SK-N-SH treated with all-trans-retinoic acid at 6 μM for 48 hours (cell line): Measurements from ENCODE around the gene KIFC3.
"Not testable (repeated sequence)": the region's sequence is repeated elsewhere in the genome, so short reads cannot be mapped to it uniquely, and the experiment has no call there.

Source experiments
- ATAC-seq: fragments of 200-7000 bp; cut with Tn5 transposase; 3 replicates; pipeline ENCODE4 v1.9.1; 2020; ENCODE audit warnings: mild to moderate bottlenecking, moderate library complexity
- ARNTL ChIP-seq: fragments of 450-650 bp; formaldehyde crosslinking; IDR thresholded peaks from 2 replicates; pipeline ENCODE4 v1.5.0; 2020; ENCODE audit warnings: low read depth, mild to moderate bottlenecking, moderate library complexity, borderline replicate concordance
- BACH2 ChIP-seq: fragments of 250-450 bp; sonication (Bioruptor Pico); IDR thresholded peaks from 2 replicates; pipeline ENCODE4 v1.9.0; 2021; ENCODE audit warnings: mild to moderate bottlenecking, borderline replicate concordance
- CREB5 ChIP-seq: fragments of 250-450 bp; sonication (Bioruptor Pico); IDR thresholded peaks from 2 replicates; pipeline ENCODE4 v1.5.1; 2020; ENCODE audit warnings: low read depth, mild to moderate bottlenecking, moderate library complexity
- CSDC2 ChIP-seq: fragments of 250-450 bp; sonication (Bioruptor Pico); IDR thresholded peaks from 2 replicates; pipeline ENCODE4 v1.5.0; 2020; ENCODE audit warnings: mild to moderate bottlenecking, moderate library complexity
- GLIS3 ChIP-seq: fragments of 250-450 bp; sonication (Bioruptor Pico); IDR thresholded peaks from 2 replicates; pipeline ENCODE4 v1.5.0; 2020; ENCODE audit warnings: mild to moderate bottlenecking, moderate library complexity
- ISL1 ChIP-seq: fragments of 250-450 bp; sonication (Bioruptor Pico); IDR thresholded peaks from 2 replicates; pipeline ENCODE4 v2.1.2; 2022; ENCODE audit warnings: mild to moderate bottlenecking, moderate library complexity
- OSR1 ChIP-seq: fragments of 250-450 bp; sonication (Bioruptor Pico); IDR thresholded peaks from 2 replicates; pipeline ENCODE4 v1.8.0; 2022; ENCODE audit warnings: moderate library complexity, mild to moderate bottlenecking, inconsistent platforms
- PPARA ChIP-seq: fragments of 250-450 bp; sonication (Bioruptor Pico); IDR thresholded peaks from 2 replicates; pipeline ENCODE4 v1.5.0; 2020; ENCODE audit warnings: mild to moderate bottlenecking, borderline replicate concordance
- RARB ChIP-seq: fragments of 250-450 bp; sonication (Bioruptor Pico); IDR thresholded peaks from 2 replicates; pipeline ENCODE4 v1.8.0; 2021; ENCODE audit warnings: mild to moderate bottlenecking, moderate library complexity
- SNAI2 ChIP-seq: fragments of 250-450 bp; sonication (Bioruptor Pico); IDR thresholded peaks from 2 replicates; pipeline ENCODE4 v1.5.0; 2020; ENCODE audit warnings: mild to moderate bottlenecking, moderate library complexity
- TCF4 ChIP-seq: fragments of 250-450 bp; sonication (Bioruptor Pico); IDR thresholded peaks from 2 replicates; pipeline ENCODE4 v1.8.0; 2021; ENCODE audit warnings: mild to moderate bottlenecking, moderate library complexity, borderline replicate concordance
- TOX ChIP-seq: fragments of 250-450 bp; sonication (Bioruptor Pico); IDR thresholded peaks from 2 replicates; pipeline ENCODE4 v1.8.0; 2021; ENCODE audit warnings: mild to moderate bottlenecking, moderate library complexity, borderline replicate concordance
- ZC3H10 ChIP-seq: fragments of 250-450 bp; sonication (Bioruptor Pico); IDR thresholded peaks from 2 replicates; pipeline ENCODE4 v1.5.1; 2021; ENCODE audit warnings: mild to moderate bottlenecking, moderate library complexity
- ZFP3 ChIP-seq: fragments of 250-450 bp; sonication (Bioruptor Pico); IDR thresholded peaks from 2 replicates; pipeline ENCODE4 v1.5.0; 2020; ENCODE audit warnings: mild to moderate bottlenecking, moderate library complexity
- ZFP30 ChIP-seq: fragments of 450-650 bp; formaldehyde crosslinking; IDR thresholded peaks from 2 replicates; pipeline ENCODE4 v1.5.0; 2022; ENCODE audit warnings: mild to moderate bottlenecking, moderate library complexity
- ZNF565 ChIP-seq: fragments of 450-650 bp; formaldehyde crosslinking; conservative IDR thresholded peaks from 2 replicates; pipeline ENCODE4 v1.5.0; 2020; ENCODE audit warnings: low read depth, mild to moderate bottlenecking, moderate library complexity
- ZNF70 ChIP-seq: fragments of 450-650 bp; formaldehyde crosslinking; IDR thresholded peaks from 2 replicates; pipeline ENCODE4 v1.5.0; 2020; ENCODE audit warnings: mild to moderate bottlenecking, moderate library complexity
- ZNF8 ChIP-seq: fragments of 450-650 bp; formaldehyde crosslinking; IDR thresholded peaks from 2 replicates; pipeline ENCODE4 v1.5.0; 2020; ENCODE audit warnings: mild to moderate bottlenecking, moderate library complexity
- TF ChIP-seq, protein P1 (sequence below): fragments of 250-450 bp; sonication (Bioruptor Pico); IDR thresholded peaks from 2 replicates; pipeline ENCODE4 v1.8.0; 2021; ENCODE audit warnings: low read depth, mild to moderate bottlenecking, moderate library complexity, borderline replicate concordance
- TF ChIP-seq, protein P2 (sequence below): fragments of 250-450 bp; sonication (Bioruptor Pico); IDR thresholded peaks from 2 replicates; pipeline ENCODE4 v1.5.0; 2020; ENCODE audit warnings: mild to moderate bottlenecking, moderate library complexity
- TF ChIP-seq, protein P3 (sequence below): fragments of 250-450 bp; sonication (Bioruptor Pico); IDR thresholded peaks from 2 replicates; pipeline ENCODE4 v1.8.0; 2020; ENCODE audit warnings: mild to moderate bottlenecking, moderate library complexity, borderline replicate concordance

The KIFC3 gene

DNA sequence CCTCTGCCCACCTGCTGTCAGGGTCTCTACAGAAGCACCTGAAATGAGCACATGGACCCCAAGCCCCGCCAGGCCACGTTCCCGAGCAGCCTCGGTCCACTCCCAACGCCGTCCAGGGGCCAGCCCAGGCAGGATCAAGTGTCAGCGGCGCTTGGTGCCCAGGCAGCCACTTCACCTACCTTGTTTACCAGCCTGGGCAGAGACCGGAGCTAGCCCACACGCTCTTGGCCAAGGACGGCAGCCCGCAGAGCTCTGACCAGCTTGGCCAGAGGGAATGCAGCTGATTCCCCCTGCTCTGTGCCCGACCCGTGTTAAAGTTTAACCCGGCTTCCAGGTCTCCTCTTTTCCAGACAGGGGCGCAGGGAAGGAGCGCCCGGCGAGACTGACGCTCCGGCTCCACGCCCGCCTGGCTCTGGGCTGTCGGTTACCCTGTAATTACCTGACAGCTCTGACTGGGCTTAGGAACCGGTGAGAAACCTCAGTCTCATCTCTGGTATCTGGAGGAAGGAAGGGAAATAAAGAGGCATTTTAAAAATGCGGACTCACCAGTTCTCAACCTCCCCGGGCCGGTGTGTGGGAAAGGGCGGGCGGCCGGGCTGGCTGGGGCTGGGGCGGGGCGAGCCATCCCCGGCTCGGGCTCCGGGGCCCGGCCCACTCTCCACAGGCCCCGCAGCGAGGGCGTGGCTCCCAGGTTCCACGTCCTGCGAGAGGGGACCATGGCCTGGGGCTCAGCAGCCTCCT lies 4.6 kb downstream of the KIFC3 start:
- TF ChIP-seq ARNTL (CRISPR knock-in tag) = no peak
- TF ChIP-seq ZNF565 = no peak
- no peak for TF ChIP-seq SNAI2 (CRISPR knock-in tag)
- TF ChIP-seq TOX (CRISPR knock-in tag) = no peak
- no peak for TF ChIP-seq BACH2 (CRISPR knock-in tag)
- no peak for TF ChIP-seq GLIS3 (CRISPR knock-in tag)
- TF ChIP-seq PPARA (CRISPR knock-in tag) = no peak
- no peak for TF ChIP-seq CSDC2 (CRISPR knock-in tag)
- TF ChIP-seq ISL1 (CRISPR knock-in tag) = no peak
- no peak for TF ChIP-seq RARB
- TF ChIP-seq TCF4 = no peak
- TF ChIP-seq CREB5 = no peak
- TF ChIP-seq, protein P1, sequence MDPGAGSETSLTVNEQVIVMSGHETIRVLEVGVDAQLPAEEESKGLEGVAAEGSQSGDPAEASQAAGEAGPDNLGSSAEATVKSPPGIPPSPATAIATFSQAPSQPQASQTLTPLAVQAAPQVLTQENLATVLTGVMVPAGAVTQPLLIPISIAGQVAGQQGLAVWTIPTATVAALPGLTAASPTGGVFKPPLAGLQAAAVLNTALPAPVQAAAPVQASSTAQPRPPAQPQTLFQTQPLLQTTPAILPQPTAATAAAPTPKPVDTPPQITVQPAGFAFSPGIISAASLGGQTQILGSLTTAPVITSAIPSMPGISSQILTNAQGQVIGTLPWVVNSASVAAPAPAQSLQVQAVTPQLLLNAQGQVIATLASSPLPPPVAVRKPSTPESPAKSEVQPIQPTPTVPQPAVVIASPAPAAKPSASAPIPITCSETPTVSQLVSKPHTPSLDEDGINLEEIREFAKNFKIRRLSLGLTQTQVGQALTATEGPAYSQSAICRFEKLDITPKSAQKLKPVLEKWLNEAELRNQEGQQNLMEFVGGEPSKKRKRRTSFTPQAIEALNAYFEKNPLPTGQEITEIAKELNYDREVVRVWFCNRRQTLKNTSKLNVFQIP (CRISPR knock-in tag) = no peak
- TF ChIP-seq ZC3H10 (CRISPR knock-in tag) = no peak
- TF ChIP-seq, all 23 proteins: peak for 0
- no peak for ATAC-seq

DNA sequence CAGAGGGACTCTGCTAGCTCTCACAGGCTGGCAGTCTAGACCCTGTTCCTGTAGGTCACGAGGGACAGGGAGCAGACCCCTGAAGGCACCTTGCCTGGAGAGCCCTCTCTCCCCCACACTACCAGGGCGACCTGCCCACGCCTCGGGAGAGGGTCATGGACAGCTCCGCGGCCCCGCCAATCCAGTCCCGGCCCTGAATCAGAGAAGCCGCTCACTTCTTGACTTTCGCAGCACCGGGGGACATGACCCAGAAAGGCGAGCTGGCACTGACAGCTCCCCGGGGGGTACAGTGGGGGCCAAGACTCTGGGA lies 5.1 kb downstream of the KIFC3 start:
- TF ChIP-seq, protein P2, sequence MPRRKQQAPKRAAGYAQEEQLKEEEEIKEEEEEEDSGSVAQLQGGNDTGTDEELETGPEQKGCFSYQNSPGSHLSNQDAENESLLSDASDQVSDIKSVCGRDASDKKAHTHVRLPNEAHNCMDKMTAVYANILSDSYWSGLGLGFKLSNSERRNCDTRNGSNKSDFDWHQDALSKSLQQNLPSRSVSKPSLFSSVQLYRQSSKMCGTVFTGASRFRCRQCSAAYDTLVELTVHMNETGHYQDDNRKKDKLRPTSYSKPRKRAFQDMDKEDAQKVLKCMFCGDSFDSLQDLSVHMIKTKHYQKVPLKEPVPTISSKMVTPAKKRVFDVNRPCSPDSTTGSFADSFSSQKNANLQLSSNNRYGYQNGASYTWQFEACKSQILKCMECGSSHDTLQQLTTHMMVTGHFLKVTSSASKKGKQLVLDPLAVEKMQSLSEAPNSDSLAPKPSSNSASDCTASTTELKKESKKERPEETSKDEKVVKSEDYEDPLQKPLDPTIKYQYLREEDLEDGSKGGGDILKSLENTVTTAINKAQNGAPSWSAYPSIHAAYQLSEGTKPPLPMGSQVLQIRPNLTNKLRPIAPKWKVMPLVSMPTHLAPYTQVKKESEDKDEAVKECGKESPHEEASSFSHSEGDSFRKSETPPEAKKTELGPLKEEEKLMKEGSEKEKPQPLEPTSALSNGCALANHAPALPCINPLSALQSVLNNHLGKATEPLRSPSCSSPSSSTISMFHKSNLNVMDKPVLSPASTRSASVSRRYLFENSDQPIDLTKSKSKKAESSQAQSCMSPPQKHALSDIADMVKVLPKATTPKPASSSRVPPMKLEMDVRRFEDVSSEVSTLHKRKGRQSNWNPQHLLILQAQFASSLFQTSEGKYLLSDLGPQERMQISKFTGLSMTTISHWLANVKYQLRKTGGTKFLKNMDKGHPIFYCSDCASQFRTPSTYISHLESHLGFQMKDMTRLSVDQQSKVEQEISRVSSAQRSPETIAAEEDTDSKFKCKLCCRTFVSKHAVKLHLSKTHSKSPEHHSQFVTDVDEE (CRISPR knock-in tag) = no peak
- TF ChIP-seq ZNF8 (CRISPR knock-in tag) (no peak), GLIS3 (CRISPR knock-in tag) (no peak), TCF4 (no peak), ZFP30 (CRISPR knock-in tag) (no peak)
- no peak for ATAC-seq

DNA sequence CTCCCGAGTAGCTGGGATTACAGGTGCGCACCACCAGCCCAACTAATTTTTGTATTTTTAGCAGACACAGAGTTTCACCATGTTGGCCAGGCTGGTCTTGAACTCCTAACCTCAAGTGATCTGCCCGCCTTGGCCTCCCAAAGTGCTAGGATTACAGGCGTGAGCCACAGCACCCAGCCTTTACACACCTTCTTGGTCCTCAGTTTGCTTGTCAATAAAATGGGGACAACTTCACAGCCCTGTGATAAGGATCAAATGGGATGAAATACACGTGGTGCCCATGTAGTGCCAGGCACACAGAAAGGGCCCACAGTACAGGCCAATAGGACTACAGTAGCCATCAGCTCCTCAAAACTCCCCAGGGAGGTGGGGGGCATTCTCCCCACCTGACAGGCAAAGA lies 6.3 kb downstream of the KIFC3 start:
- not testable (repeated sequence) for ATAC-seq

DNA sequence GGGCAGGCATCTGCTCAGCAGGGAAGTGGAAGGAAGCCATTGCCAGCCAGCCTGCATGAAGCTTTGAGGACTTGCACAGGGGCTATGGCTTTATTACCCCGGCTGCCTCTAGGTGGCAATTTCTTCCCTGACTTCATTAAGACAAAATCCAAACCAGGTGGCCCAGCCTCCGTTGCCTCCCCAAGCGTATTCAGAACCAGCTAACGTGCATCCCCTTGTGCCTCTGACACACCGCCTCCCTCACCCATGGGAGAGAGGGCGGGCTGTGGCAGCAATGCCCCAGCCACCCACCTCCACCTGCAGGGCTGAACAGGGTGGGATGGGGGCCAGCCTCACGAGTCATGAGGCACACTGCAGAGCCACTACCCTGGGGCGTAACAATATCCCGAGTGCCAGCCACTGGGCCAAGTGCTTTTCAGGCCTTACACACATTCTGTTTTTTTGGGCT lies 6.8 kb downstream of the KIFC3 start:
- TF ChIP-seq TCF4 (no peak), ZNF8 (CRISPR knock-in tag) (no peak), ZFP3 (no peak), ARNTL (CRISPR knock-in tag) (no peak), SNAI2 (CRISPR knock-in tag) (no peak), GLIS3 (CRISPR knock-in tag) (no peak), BACH2 (CRISPR knock-in tag) (no peak), ZC3H10 (CRISPR knock-in tag) (no peak), RARB (no peak), OSR1 (CRISPR knock-in tag) (no peak), ZNF70 (CRISPR knock-in tag) (no peak), ZNF565 (no peak), ZFP30 (CRISPR knock-in tag) (no peak), CSDC2 (CRISPR knock-in tag) (no peak)
- TF ChIP-seq, protein P3, sequence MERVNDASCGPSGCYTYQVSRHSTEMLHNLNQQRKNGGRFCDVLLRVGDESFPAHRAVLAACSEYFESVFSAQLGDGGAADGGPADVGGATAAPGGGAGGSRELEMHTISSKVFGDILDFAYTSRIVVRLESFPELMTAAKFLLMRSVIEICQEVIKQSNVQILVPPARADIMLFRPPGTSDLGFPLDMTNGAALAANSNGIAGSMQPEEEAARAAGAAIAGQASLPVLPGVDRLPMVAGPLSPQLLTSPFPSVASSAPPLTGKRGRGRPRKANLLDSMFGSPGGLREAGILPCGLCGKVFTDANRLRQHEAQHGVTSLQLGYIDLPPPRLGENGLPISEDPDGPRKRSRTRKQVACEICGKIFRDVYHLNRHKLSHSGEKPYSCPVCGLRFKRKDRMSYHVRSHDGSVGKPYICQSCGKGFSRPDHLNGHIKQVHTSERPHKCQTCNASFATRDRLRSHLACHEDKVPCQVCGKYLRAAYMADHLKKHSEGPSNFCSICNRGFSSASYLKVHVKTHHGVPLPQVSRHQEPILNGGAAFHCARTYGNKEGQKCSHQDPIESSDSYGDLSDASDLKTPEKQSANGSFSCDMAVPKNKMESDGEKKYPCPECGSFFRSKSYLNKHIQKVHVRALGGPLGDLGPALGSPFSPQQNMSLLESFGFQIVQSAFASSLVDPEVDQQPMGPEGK (CRISPR knock-in tag) = no peak
- TF ChIP-seq, protein P2 (CRISPR knock-in tag) = no peak
- TF ChIP-seq, protein P1 (CRISPR knock-in tag) = no peak
- TF ChIP-seq, all 23 proteins: peak for 0

More for the DNA sequence above, 6.8 kb downstream of the KIFC3 start:
- peak; percentile 77 for ATAC-seq
